CD4-positive, alpha-beta T cell treated with Interleukin-4 for 4 hours (primary cell): Measurements from ENCODE around the gene UBE2M.
"Not testable (repeated sequence)": the region's sequence is repeated elsewhere in the genome, so short reads cannot be mapped to it uniquely, and the experiment has no call there.

Source experiments
- DNase-seq: peaks from one replicate; pipeline ENCODE4 v3.0.0-alpha.2; 2020

UBE2M gene

GRCh38 chr19:58555369-58555885 is 3.0 kb downstream of the UBE2M start:
- DNase-seq, result no peak

DNA sequence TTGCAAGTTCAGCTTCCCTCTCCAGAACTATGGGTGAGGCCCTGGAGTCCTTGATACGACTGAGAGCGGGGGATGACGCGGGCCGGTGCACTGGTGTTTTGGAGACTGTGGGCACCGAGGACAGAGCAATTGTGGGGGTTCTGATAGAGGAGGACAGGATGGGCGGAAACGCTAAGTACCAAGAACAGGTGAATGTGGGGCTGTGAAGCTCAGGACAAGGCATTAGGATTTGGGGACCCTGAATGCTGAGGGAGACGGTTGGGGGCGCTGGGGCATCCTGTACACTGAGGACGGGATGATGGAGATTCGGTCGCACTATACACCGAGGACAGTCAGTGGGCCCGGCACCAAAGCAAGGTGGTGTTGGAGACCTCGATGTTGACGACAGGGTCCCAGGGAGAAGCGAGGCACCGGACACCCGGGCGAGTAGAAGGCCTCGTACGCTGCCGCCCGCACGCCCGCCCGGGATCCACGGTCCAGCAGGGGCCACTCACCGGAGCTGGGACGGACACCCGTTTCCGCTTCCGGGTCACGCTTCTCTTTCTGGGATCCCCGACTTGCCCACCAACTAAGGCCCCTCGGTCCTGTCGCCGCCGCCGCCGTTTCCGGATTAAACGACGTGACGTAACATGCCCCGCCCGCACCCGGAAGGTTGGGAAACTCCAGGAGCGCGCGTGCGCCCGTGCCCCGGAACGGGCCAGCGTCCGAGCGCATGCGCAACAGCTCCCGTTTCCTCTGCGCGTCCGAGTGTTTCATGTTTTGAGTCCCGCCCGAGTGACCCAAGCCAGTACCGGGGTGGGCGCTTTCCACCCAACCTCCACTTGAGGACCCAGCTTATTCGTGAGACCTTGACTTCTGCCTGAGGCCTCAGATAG is 3.7 kb downstream of the UBE2M start, which contains the start of gene CHMP2A:
Gene CHMP2A, minus strand, starts transcription at position 612 of the 875 bp plus-strand sequence. CDS start 893 bp downstream, outside the sequence.
- peak; percentile 96 for DNase-seq

DNA sequence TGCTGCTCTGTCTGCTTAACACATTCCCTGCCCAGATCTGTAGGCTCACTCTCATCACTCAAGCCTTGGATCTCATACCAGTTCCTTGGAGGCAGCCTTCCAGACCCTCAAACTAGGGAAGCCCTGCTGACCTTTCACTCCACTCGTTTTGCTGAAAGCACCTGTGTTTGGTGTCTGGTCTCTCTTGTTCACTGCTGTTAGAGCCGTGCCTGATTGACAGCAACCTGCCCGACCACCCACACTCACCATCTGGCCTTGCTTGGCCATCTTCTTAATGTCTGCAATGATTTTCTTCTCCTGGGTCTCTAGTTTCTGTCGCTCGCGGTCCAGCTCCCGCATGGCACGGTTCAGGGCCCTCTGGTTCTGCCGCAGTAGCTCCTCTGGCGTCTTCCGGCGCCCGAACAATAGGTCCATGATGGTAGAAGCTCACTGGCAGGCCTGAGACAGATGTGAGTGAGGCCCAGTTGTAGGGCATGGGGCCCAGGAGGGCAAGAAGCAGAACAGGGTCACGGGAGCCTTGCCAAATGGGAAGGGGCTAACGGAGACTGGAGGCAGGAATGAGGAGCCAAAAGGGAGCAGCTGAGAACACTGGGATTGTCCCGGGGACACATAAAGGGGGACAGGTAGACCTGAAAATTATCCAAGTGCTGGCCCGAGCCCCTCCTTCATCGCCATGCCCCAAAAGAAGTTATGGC is 4.5 kb downstream of the UBE2M start:
- DNase-seq, result no peak

GRCh38 chr19:58552655-58553054 is 5.8 kb downstream of the UBE2M start:
- DNase-seq, result no peak

- no peak for DNase-seq
These were observed 6.6 kb downstream of the UBE2M start for GRCh38 chr19:58551577-58552471.

GRCh38 chr19:58551123-58551497 is 7.3 kb downstream of the UBE2M start:
- no peak for DNase-seq

GRCh38 chr19:58550362-58551122 is 7.9 kb downstream of the UBE2M start:
- DNase-seq, result no peak

DNA sequence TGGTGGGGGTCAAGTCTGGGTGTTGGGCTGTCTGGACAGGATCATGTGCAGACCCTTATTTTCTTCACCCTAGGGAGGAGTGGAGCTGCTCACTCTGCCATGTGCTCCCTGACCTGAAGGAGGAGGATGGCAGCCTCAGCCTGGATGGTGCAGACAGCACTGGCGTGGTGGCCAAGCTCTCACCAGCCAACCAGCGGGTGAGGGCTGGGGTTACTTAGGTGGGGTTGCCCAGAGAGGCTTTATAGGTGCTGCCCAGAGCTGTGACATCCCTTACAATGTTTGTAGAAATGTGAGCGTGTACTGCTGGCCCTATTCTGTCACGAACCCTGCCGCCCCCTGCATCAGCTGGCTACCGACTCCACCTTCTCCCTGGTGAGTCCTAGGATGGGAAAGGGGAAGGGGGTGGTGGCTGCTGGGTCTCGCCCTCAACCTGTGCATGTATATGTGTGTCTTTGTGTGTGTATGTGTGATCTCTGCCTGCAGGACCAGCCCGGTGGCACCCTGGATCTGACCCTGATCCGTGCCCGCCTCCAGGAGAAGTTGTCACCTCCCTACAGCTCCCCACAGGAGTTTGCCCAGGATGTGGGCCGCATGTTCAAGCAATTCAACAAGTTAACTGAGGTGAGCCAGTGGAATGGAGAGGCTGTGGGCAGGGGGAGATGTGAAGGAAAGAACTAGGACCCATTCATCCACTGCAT is 8.6 kb downstream of the UBE2M start:
- DNase-seq, result no peak

GRCh38 chr19:58548859-58549663 is 9.3 kb downstream of the UBE2M start:
- no peak for DNase-seq

DNA sequence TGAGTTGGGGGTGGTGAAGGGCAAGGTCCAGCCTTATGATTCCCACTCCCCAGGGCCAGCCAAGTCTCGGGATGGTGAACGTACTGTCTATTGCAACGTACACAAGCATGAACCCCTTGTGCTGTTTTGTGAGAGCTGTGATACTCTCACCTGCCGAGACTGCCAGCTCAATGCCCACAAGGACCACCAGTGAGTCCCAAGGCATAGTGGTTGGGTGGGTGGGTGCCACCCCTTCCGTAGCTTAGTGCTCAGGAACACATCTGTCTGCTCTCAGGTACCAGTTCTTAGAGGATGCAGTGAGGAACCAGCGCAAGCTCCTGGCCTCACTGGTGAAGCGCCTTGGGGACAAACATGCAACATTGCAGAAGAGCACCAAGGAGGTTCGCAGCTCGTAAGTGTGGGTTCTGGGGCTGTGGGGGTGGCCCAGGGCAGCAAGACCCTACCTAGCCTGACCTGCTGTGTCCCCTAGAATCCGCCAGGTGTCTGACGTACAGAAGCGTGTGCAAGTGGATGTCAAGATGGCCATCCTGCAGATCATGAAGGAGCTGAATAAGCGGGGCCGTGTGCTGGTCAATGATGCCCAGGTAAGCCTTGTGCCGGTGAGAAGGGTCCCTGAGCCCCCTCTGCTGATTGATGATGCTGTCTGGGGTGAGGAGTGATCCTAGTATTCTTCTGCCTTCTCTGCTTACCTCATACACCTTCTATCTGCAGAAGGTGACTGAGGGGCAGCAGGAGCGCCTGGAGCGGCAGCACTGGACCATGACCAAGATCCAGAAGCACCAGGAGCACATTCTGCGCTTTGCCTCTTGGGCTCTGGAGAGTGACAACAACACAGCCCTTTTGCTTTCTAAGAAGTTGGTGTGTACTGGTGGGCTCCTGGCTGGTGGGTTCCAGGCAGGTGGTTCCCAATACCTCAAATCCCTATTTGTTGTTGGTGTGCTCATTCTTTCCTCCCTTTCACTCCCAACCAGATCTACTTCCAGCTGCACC is 10.8 kb downstream of the UBE2M start:
- no peak for DNase-seq

GRCh38 chr19:58546019-58546530 is 12.3 kb downstream of the UBE2M start:
- no peak for DNase-seq

DNA sequence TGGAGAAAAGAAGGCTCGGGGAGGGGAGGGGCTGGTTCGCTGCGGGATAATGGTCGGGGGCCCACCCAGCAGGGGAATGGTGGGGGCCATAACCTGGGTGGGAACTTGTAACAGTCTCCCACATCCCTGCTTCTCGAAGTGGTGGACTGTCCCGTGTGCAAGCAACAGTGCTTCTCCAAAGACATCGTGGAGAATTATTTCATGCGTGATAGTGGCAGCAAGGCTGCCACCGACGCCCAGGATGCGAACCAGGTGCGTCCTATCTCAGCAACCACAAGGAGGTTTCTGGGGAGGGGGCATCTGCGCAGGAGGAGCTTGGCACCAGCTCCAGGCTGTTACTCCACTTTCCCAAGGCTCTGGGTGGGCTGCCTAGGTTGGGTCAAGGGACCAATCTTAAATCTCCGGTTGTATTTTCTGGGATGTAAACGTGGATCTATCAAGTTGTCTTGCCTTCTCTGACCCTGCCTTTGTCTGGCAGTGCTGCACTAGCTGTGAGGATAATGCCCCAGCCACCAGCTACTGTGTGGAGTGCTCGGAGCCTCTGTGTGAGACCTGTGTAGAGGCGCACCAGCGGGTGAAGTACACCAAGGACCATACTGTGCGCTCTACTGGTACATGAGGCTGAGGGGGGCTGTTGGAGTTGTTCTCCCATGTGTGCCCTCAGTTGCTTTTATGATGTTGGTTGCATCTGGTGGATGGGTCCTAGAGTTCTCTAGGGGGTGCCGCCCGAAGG is 13.0 kb downstream of the UBE2M start:
- no peak for DNase-seq

GRCh38 chr19:58544591-58545285 is 13.7 kb downstream of the UBE2M start:
- peak; percentile 72 for DNase-seq

DNA sequence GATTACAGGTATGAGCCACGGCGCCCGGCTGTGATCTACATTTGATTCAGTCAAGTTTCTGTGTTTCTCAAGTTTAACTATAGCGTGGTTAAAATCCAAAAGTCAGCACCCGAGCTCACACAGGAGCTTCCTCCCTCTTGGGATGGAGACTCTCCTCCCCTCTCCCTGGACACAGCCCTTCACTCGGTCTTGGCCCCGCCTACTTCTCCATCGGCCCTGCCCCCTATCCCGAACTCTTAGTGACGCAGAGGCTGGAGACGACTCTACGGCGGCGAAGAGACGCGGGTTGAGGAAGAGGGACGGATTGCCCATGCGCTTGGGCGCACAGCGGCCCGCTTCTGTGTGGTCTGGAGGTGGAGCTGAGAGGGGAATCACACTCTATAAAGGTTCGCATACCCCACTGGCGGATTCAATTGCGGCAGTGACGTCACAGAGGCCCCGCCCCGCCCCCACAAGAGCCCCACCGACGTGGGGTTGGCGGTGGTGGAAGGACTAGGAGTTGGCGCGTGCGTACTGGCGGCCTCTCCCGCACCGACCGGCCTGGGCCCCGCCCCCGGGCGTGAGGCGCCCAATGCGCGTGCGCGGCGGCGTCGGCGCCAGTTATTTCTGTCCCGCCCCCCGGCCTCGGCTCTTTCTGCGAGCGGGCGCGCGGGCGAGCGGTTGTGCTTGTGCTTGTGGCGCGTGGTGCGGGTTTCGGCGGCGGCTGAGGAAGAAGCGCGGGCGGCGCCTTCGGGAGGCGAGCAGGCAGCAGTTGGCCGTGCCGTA is 14.4 kb downstream of the UBE2M start, which contains the start of gene TRIM28:
Gene TRIM28, plus strand, starts transcription at position 239 of the 765 bp plus-strand sequence. CDS start 694 bp downstream, outside the sequence.
- DNase-seq, result peak; percentile 99

- DNase-seq, result not testable (repeated sequence)
These were observed 15.6 kb downstream of the UBE2M start for GRCh38 chr19:58542641-58543372.

- not testable (repeated sequence) for DNase-seq
These were observed 19.2 kb downstream of the UBE2M start for GRCh38 chr19:58539169-58539559.
